Loucy (cell line): ENCODE measurements around the gene ELMO1.
A peak's percentile ranks its signal among the peaks of the same experiment; 100 is the strongest.

Source experiments
- H2AFZ ChIP-seq: fragments of 200-600 bp; sonication (generic); 2 replicates; pipeline ENCODE4 v1.6.0; 2016; ENCODE audit warnings: antibody characterized with exemption, mild to moderate bottlenecking, low read length, moderate library complexity
- H3F3A ChIP-seq: fragments of 200-600 bp; 2 replicates; pipeline ENCODE4 v1.6.0; 2016; ENCODE audit warnings: antibody characterized with exemption, low read depth, mild to moderate bottlenecking
- H3K27me3 ChIP-seq: fragments of 200-600 bp; sonication (generic); 2 replicates; pipeline ENCODE4 v1.6.1; 2014; ENCODE audit warnings: low read length, mild to moderate bottlenecking; ENCODE audit not compliant: insufficient read depth, poor library complexity, severe bottlenecking
- H3K36me3 ChIP-seq: fragments of 200-600 bp; sonication (generic); 2 replicates; pipeline ENCODE4 v1.6.1; 2016; ENCODE audit warnings: low read length; ENCODE audit not compliant: insufficient read depth
- H3K4me1 ChIP-seq: fragments of 200-600 bp; sonication (generic); 2 replicates; pipeline ENCODE4 v1.5.1; 2014; ENCODE audit warnings: low read length, mild to moderate bottlenecking; ENCODE audit not compliant: insufficient read depth, poor library complexity, severe bottlenecking
- H3K4me2 ChIP-seq: fragments of 200-600 bp; sonication (generic); 2 replicates; pipeline ENCODE4 v1.6.0; 2014; ENCODE audit warnings: antibody characterized with exemption, low read length, low read depth, mild to moderate bottlenecking; ENCODE audit not compliant: poor library complexity, severe bottlenecking
- H3K4me3 ChIP-seq: fragments of 200-600 bp; sonication (generic); 2 replicates; pipeline ENCODE4 v1.5.1; 2014; ENCODE audit warnings: low read length, mild to moderate bottlenecking, mixed read lengths; ENCODE audit not compliant: poor library complexity, severe bottlenecking
- H3K79me2 ChIP-seq: fragments of 200-600 bp; sonication (generic); 2 replicates; pipeline ENCODE4 v1.6.1; 2014; ENCODE audit warnings: low read length; ENCODE audit not compliant: insufficient read depth
- H3K9ac ChIP-seq: fragments of 200-600 bp; sonication (generic); 2 replicates; pipeline ENCODE4 v1.6.0; 2014; ENCODE audit warnings: mild to moderate bottlenecking, low read depth, low read length, moderate library complexity; ENCODE audit not compliant: poor library complexity, severe bottlenecking
- H3K9me2 ChIP-seq: fragments of 200-600 bp; sonication (generic); replicated peaks from 2 replicates; pipeline ENCODE4 v1.6.1; 2016; ENCODE audit warnings: low read depth, low read length, mixed read lengths
- H3K9me3 ChIP-seq: fragments of 200-600 bp; sonication (generic); 2 replicates; pipeline ENCODE4 v1.6.1; 2014; ENCODE audit warnings: mild to moderate bottlenecking, antibody characterized with exemption, low read length, low read depth; ENCODE audit not compliant: insufficient read depth
- H4K20me1 ChIP-seq: fragments of 200-600 bp; sonication (generic); 2 replicates; pipeline ENCODE4 v1.6.0; 2014; ENCODE audit warnings: antibody characterized with exemption, low read length, mild to moderate bottlenecking; ENCODE audit not compliant: insufficient read depth, poor library complexity, severe bottlenecking
- EZH2phosphoT487 ChIP-seq: fragments of 200-600 bp; IDR thresholded peaks from 2 replicates; pipeline ENCODE4 v1.6.1; 2018; ENCODE audit warnings: antibody characterized with exemption, mild to moderate bottlenecking, moderate library complexity, borderline replicate concordance
- TF ChIP-seq, protein P1 (sequence below): fragments of 200-600 bp; sonication (generic); conservative IDR thresholded peaks from 2 replicates; pipeline ENCODE4 v1.5.1; 2014; ENCODE audit warnings: mild to moderate bottlenecking, antibody characterized with exemption, low read length

ELMO1 gene

DNA sequence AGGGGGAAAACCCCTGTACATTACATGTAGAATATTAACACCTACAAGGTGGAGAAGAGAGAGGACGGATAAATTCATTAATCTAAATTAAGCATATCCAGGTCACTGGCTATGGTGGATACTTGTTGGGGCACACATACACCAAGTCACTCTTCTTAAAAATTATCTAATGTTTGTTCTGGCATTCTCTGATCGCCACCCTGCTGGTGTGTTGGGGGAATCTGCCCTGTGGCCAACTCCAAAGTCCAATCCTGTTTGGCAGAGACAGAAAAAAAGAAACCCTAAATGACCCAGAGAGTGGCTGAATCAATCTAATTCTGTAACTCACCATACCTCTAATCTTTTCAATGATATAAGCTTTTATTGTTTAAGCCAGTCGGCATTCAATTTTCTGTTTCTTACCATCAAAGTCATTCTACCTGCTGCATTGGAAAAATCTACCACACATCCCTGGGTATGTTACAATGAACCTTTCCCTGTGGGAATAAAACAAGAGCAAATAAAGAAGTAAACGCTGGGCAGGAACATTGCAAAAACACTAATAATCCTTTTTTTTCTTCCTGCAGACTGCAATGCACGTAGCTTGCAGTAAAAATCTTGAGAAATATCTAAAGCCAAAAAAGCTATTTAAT is 34.2 kb downstream of the ELMO1 start:
- TF ChIP-seq, protein P1, sequence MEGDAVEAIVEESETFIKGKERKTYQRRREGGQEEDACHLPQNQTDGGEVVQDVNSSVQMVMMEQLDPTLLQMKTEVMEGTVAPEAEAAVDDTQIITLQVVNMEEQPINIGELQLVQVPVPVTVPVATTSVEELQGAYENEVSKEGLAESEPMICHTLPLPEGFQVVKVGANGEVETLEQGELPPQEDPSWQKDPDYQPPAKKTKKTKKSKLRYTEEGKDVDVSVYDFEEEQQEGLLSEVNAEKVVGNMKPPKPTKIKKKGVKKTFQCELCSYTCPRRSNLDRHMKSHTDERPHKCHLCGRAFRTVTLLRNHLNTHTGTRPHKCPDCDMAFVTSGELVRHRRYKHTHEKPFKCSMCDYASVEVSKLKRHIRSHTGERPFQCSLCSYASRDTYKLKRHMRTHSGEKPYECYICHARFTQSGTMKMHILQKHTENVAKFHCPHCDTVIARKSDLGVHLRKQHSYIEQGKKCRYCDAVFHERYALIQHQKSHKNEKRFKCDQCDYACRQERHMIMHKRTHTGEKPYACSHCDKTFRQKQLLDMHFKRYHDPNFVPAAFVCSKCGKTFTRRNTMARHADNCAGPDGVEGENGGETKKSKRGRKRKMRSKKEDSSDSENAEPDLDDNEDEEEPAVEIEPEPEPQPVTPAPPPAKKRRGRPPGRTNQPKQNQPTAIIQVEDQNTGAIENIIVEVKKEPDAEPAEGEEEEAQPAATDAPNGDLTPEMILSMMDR, result no peak
- no peak for TF ChIP-seq EZH2phosphoT487
- H3K4me2 ChIP-seq, result no peak overlapping the region
- H3K4me1 ChIP-seq, result peaks cover 12% of the 10 kb centered on the region
- H3K36me3 ChIP-seq, result 0 out of 2 replicates have a peak, but pooled peaks cover 2% of the 10 kb centered on the region
- no peak overlapping the region for H3K4me3 ChIP-seq
- H3F3A ChIP-seq, result no peaks in the 10 kb centered on the region
- no peaks in the 10 kb centered on the region for H3K9me2 ChIP-seq
- no peak overlapping the region for H3K9ac ChIP-seq
- peaks cover 23% of the 10 kb centered on the region; the same call in 1 of the 2 replicates for H3K79me2 ChIP-seq
- no peaks in the 10 kb centered on the region for H3K9me3 ChIP-seq
- H3K27me3 ChIP-seq, result no peaks in the 10 kb centered on the region
- no peak overlapping the region for H2AFZ ChIP-seq
- H4K20me1 ChIP-seq, result no peaks in the 10 kb centered on the region

DNA sequence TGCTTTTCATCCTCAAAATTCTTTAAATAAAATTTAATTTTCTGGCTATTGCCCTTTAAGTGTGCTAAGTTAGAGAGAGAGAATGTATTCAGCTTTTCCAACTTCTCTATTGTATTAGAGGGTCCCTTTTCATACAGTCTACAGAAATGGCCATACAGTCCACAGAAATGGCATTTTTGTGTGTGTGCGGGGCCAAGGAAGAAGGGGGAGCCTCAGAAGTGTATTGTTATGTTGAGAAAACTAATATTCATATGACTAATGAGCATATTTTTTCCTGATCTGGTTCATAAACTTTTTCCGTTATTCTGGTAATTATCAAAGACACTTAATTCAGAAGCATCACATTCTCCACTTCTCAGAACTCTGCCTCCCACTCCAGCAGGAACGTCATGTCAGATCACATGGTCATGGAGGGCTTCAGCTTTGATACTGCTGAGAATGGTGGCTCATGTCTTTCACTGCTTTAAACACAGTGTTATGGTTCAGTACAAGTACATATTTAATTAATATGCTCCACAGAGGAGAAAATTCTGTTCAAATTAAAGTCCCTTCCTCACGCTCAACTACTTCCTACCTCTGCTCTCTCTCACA is 37.1 kb downstream of the ELMO1 start:
- H4K20me1 ChIP-seq, result no peaks in the 10 kb centered on the region
- H2AFZ ChIP-seq, result no peak overlapping the region
- H3K27me3 ChIP-seq, result no peaks in the 10 kb centered on the region
- no peaks in the 10 kb centered on the region for H3F3A ChIP-seq
- H3K79me2 ChIP-seq, result peaks cover 16% of the 10 kb centered on the region; the same call in 1 of the 2 replicates
- 0 out of 2 replicates have a peak, but pooled peaks cover 2% of the 10 kb centered on the region for H3K36me3 ChIP-seq
- H3K4me2 ChIP-seq, result no peak overlapping the region
- peaks cover 23% of the 10 kb centered on the region for H3K4me1 ChIP-seq
- TF ChIP-seq, protein P1, result no peak
- TF ChIP-seq EZH2phosphoT487, result no peak
- no peaks in the 10 kb centered on the region for H3K9me2 ChIP-seq
- no peak overlapping the region for H3K4me3 ChIP-seq
- H3K9ac ChIP-seq, result no peak overlapping the region
- no peaks in the 10 kb centered on the region for H3K9me3 ChIP-seq

DNA sequence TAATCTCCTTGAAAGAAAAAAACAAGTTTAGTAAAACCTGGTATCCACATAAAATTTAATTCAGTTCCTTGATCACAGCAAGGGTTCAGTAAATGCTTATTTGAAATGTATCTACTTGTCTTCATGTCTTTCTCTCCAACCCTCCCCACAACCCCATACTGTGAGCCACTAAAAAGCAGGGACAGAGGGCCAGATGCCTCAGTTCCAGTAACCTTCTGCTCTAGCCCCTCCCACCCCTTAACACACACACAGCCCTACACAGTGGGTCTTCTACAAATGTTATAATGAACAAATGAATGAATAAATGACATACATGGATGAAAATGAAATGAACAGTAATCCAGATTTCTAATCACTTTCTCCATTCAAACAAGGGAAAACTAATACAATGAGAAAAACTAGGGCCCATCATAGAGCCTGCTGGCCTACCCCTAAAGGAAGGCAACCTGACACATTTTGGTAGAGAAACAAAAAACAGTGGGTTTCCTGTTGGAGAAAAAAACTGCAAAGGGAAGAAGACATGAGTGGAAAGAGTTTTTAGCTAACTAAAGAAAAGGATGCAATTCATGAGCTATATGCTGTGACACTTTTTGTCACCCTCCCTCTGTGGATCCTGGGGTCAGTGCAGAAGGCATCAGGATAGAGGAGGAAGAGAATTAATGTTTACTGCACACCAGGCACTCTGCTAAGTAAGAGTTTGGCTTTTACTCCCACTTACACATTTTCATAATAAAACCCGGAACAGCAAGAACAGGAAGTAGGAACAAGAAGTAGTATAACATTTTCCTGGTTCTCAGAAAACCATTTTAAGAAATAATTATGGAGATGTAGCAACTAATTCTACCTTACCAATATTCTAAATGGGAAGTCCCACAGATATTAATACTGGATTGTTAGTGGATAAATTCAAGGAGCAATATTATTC is 38.1 kb downstream of the ELMO1 start:
- H3F3A ChIP-seq, result no peaks in the 10 kb centered on the region
- H3K9me3 ChIP-seq, result no peaks in the 10 kb centered on the region
- H3K4me2 ChIP-seq, result peak overlapping the region; percentile 8
- no peaks in the 10 kb centered on the region for H4K20me1 ChIP-seq
- H3K36me3 ChIP-seq, result 0 out of 2 replicates have a peak, but pooled peaks cover 2% of the 10 kb centered on the region
- no peak overlapping the region for H3K9ac ChIP-seq
- H3K27me3 ChIP-seq, result no peaks in the 10 kb centered on the region
- H3K4me3 ChIP-seq, result no peak overlapping the region
- H3K9me2 ChIP-seq, result no peaks in the 10 kb centered on the region
- no peak for TF ChIP-seq EZH2phosphoT487
- TF ChIP-seq, protein P1, result no peak
- H2AFZ ChIP-seq, result no peak overlapping the region; the same call in 1 of the 2 replicates
- peaks cover 14% of the 10 kb centered on the region; the same call in 1 of the 2 replicates for H3K79me2 ChIP-seq
- H3K4me1 ChIP-seq, result peaks cover 23% of the 10 kb centered on the region
